ENCODE measurements around the gene MYH4.

The MYH4 gene

GRCh38 chr17:10469459-10469858 lies at the start of gene MYH4:
TSS of gene MYH4 (minus strand) at chr17:10469559. CDS start at chr17:10466745, 2,814 bp downstream.
- no peak for DNase-seq

GRCh38 chr17:10518271-10519037 lies 49.1 kb upstream of the MYH4 start, which contains the start of gene MYH1:
TSS of gene MYH1 (minus strand) at chr17:10518542. CDS start at chr17:10516642, 1,900 bp downstream.
- DNase-seq = no peak

GRCh38 chr17:10516638-10517037 lies 47.3 kb upstream of the MYH4 start:
- DNase-seq = no peak

- no peak for DNase-seq
These were observed 46.7 kb upstream of the MYH4 start for GRCh38 chr17:10516065-10516464.

- no peak for DNase-seq
These were observed 44.1 kb upstream of the MYH4 start for GRCh38 chr17:10513299-10514067.

GRCh38 chr17:10512856-10513255 lies 43.5 kb upstream of the MYH4 start:
- DNase-seq = no peak

GRCh38 chr17:10499950-10500349 lies 30.6 kb upstream of the MYH4 start:
- DNase-seq = no peak

GRCh38 chr17:10492004-10492403 lies 22.6 kb upstream of the MYH4 start:
- no peak for DNase-seq

GRCh38 chr17:10482252-10482651 lies 12.9 kb upstream of the MYH4 start:
- no peak for DNase-seq

GRCh38 chr17:10477701-10478100 lies 8.3 kb upstream of the MYH4 start:
- DNase-seq = no peak

- DNase-seq = no peak
These were observed 5.2 kb upstream of the MYH4 start for GRCh38 chr17:10474536-10474935.

- DNase-seq = no peak
These were observed 2.5 kb upstream of the MYH4 start for GRCh38 chr17:10471858-10472257.

- DNase-seq = no peak
These were observed 6.0 kb downstream of the MYH4 start for GRCh38 chr17:10463402-10463801.

- no peak for DNase-seq
These were observed 9.3 kb downstream of the MYH4 start for GRCh38 chr17:10460062-10460461.

GRCh38 chr17:10458701-10459100 lies 10.7 kb downstream of the MYH4 start:
- DNase-seq = no peak

- no peak for DNase-seq
These were observed 11.4 kb downstream of the MYH4 start for GRCh38 chr17:10457952-10458351.

GRCh38 chr17:10447026-10447931 lies 22.1 kb downstream of the MYH4 start:
- no peak for DNase-seq

GRCh38 chr17:10439816-10440215 lies 29.5 kb downstream of the MYH4 start:
- DNase-seq = no peak

- DNase-seq = no peak
These were observed 34.3 kb downstream of the MYH4 start for GRCh38 chr17:10435096-10435495.

GRCh38 chr17:10429421-10430045 lies 39.8 kb downstream of the MYH4 start:
- no peak for DNase-seq

- DNase-seq = no peak
These were observed 40.6 kb downstream of the MYH4 start for GRCh38 chr17:10428781-10429180.

- no peak for DNase-seq
These were observed 47.3 kb downstream of the MYH4 start, which contains the start of gene MYH8 for GRCh38 chr17:10421900-10422542. TSS of gene MYH8 (minus strand) at chr17:10421950. CDS start at chr17:10420227, 1,723 bp downstream.

Measured in DMS153 (cell line).